Measurements from ENCODE around the gene USP47. TPM values are rescaled to one million over a fixed set of nuclear protein-coding genes. Genes with fewer than 3 reads are reported as not detected.

Gene USP47
- polyA plus RNA-seq, 3 donors, result 90.4 to 97.5 (median 91.0) TPM

- DNase-seq (ENCODE audit: low read depth in 3 of 3, low spot score in 2 of 3), result no peak
These were observed 148.3 kb downstream of the USP47 start for GRCh38 chr11:11989774-11990744.

GRCh38 chr11:11992257-11993212 lies 150.8 kb downstream of the USP47 start:
- DNase-seq (ENCODE audit: low read depth in 3 of 3, low spot score in 2 of 3), result no peak

- no peak for DNase-seq (ENCODE audit: low read depth in 3 of 3, low spot score in 2 of 3)
These were observed 152.1 kb downstream of the USP47 start for GRCh38 chr11:11993839-11994238.

- no peak for DNase-seq (ENCODE audit: low read depth in 3 of 3, low spot score in 2 of 3)
These were observed 153.8 kb downstream of the USP47 start for GRCh38 chr11:11995601-11996000.

GRCh38 chr11:11996321-11997048 lies 154.7 kb downstream of the USP47 start:
- DNase-seq (ENCODE audit: low read depth in 3 of 3, low spot score in 2 of 3), result no peak

- DNase-seq (ENCODE audit: low read depth in 3 of 3, low spot score in 2 of 3), result no peak
These were observed 155.2 kb downstream of the USP47 start for GRCh38 chr11:11997049-11997322.

- DNase-seq (ENCODE audit: low read depth in 3 of 3, low spot score in 2 of 3), result no peak
These were observed 156.5 kb downstream of the USP47 start for GRCh38 chr11:11998091-11998781.

- DNase-seq (ENCODE audit: low read depth in 3 of 3, low spot score in 2 of 3), result no peak
These were observed 159.4 kb downstream of the USP47 start for GRCh38 chr11:12001186-12001585.

GRCh38 chr11:12003336-12003735 lies 161.6 kb downstream of the USP47 start:
- no peak for DNase-seq (ENCODE audit: low read depth in 3 of 3, low spot score in 2 of 3)

- no peak for DNase-seq (ENCODE audit: low read depth in 3 of 3, low spot score in 2 of 3)
These were observed 162.0 kb downstream of the USP47 start for GRCh38 chr11:12003815-12004214.

GRCh38 chr11:12005061-12005460 lies 163.3 kb downstream of the USP47 start:
- no peak for DNase-seq (ENCODE audit: low read depth in 3 of 3, low spot score in 2 of 3)

- no peak for DNase-seq (ENCODE audit: low read depth in 3 of 3, low spot score in 2 of 3)
These were observed 163.7 kb downstream of the USP47 start for GRCh38 chr11:12005476-12005875.

- DNase-seq (ENCODE audit: low read depth in 3 of 3, low spot score in 2 of 3), result no peak
These were observed 164.9 kb downstream of the USP47 start for GRCh38 chr11:12006552-12007229.

- no peak for DNase-seq (ENCODE audit: low read depth in 3 of 3, low spot score in 2 of 3)
These were observed 165.4 kb downstream of the USP47 start for GRCh38 chr11:12007230-12007593.

GRCh38 chr11:12007769-12008737 lies 166.3 kb downstream of the USP47 start, which contains the start of gene DKK3:
TSS of gene DKK3 (minus strand) at chr11:12008626. CDS start at chr11:12008582, 44 bp downstream.
- no peak for DNase-seq (ENCODE audit: low read depth in 3 of 3, low spot score in 2 of 3)
